ENCODE data around the gene CTSD. TPM values are rescaled to one million over a fixed set of nuclear protein-coding genes. Genes with fewer than 3 reads are reported as not detected.

CTSD gene
- total and polyA plus RNA-seq, 2 of the 4 experiments (the other 2 are of a cell fraction): 39.8 to 166 TPM

GRCh38 chr11:1727861-1728260 is 35.9 kb downstream of the CTSD start:
- Histone ChIP-seq H4K91ac (ENCODE audit: insufficient read depth, low read depth, low read length) (no peak overlapping the region), H4K8ac (ENCODE audit: low read depth in 2 of 2, low read length in 2 of 2) (no peak overlapping the region), H3K79me1 (ENCODE audit: low read depth in 1 of 2, low read length in 2 of 2) (no peaks in the 10 kb centered on the region), H3K36me3 (ENCODE audit: control insufficient read depth, insufficient read depth, low read length) (no peaks in the 10 kb centered on the region), H3K9me1 (ENCODE audit: insufficient read depth, low read length) (peaks cover 5% of the 10 kb centered on the region; the same call in 1 of the 2 replicates), H2BK120ac (ENCODE audit: low read depth, low read length) (no peak overlapping the region), H3K9ac (ENCODE audit: low read depth, low read length) (no peak overlapping the region), H2BK15ac (ENCODE audit: low read depth, low read length) (no peak overlapping the region), H3K14ac (replicated peaks; ENCODE audit: low read depth, low read length) (no peak overlapping the region), H2BK5ac (ENCODE audit: low read depth, low read length, poor library complexity, severe bottlenecking) (no peak overlapping the region), H3K4me3 (ENCODE audit: insufficient read depth, low read depth, low read length) (no peak overlapping the region), H2AFZ (replicated peaks; ENCODE audit: low read length, poor library complexity) (no peak overlapping the region), H3K18ac (ENCODE audit: low read depth, low read length) (no peak overlapping the region), H3K56ac (ENCODE audit: extremely low read depth, insufficient read depth, low read length) (no peak overlapping the region), H3K27me3 (ENCODE audit: control insufficient read depth, insufficient read depth, low read length) (peaks cover 50% of the 10 kb centered on the region), H4K20me1 (ENCODE audit: insufficient read depth, low read length) (no peaks in the 10 kb centered on the region), H2AK5ac (ENCODE audit: low read depth, low read length) (no peak overlapping the region), H2BK20ac (ENCODE audit: low read depth, low read length) (no peak overlapping the region), H3K27ac (ENCODE audit: insufficient read depth, low read length) (no peak overlapping the region), H3K23ac (ENCODE audit: low read depth, low read length) (no peak overlapping the region), H3K4ac (ENCODE audit: low read depth, low read length) (no peak overlapping the region), H2AK9ac (replicated peaks; ENCODE audit: low read depth, low read length, poor library complexity) (no peak overlapping the region), H4K5ac (ENCODE audit: low read depth, low read length) (no peak overlapping the region), H3K4me2 (ENCODE audit: low read depth, low read length) (no peak overlapping the region), H3K9me3 (ENCODE audit: control insufficient read depth, insufficient read depth, low read length) (no peaks in the 10 kb centered on the region), H3K4me1 (ENCODE audit: control insufficient read depth, insufficient read depth, low read length) (no peaks in the 10 kb centered on the region)
- ChIA-PET POLR2A (ENCODE audit: unreplicated experiment) (no interaction called here), CTCF (no interaction called here)
- DNase-seq: no peak
- intact Hi-C loops (cut with micrococcal nuclease) (no loop called here), in situ Hi-C loops (cut with MboI; ENCODE audit: low sequenced_read_pairs) (no loop called here), dilution Hi-C loops (cut with HindIII; ENCODE audit: low sequenced_read_pairs, unreplicated experiment) (no loop called here)
- TF ChIP-seq FOS (IDR thresholded peaks at IDR 0.05; ENCODE audit: low read depth, low read length) (no peak), POLR2A (IDR thresholded peaks at IDR 0.05; ENCODE audit: low read depth, low read length) (no peak), RCOR1 (IDR thresholded peaks at IDR 0.05; ENCODE audit: insufficient replicate concordance, low read length) (no peak), RAD21 (IDR thresholded peaks at IDR 0.05; ENCODE audit: low read length) (no peak), CHD1 (IDR thresholded peaks at IDR 0.05; ENCODE audit: low read depth, low read length) (no peak), SMC3 (IDR thresholded peaks at IDR 0.05; ENCODE audit: low read depth, low read length) (no peak), MAFK (IDR thresholded peaks at IDR 0.05; ENCODE audit: low read depth, low read length) (no peak), ELK1 (IDR thresholded peaks at IDR 0.05; ENCODE audit: borderline replicate concordance, low read depth, low read length) (no peak), CTCF (conservative IDR thresholded peaks at IDR 0.05; ENCODE audit: low read depth, low read length) (no peak), USF2 (IDR thresholded peaks at IDR 0.05; ENCODE audit: low read depth, low read length) (no peak), RFX5 (IDR thresholded peaks at IDR 0.05; ENCODE audit: low read depth, low read length) (no peak), CEBPB (IDR thresholded peaks at IDR 0.05; ENCODE audit: low read depth, low read length) (no peak)
- no CpG with 5 or more reads among the region's 9 CpGs for WGBS, 2 experiments (ENCODE audit: extremely low coverage in 2 of 2, insufficient read length in 1 of 2)
- BruUV-seq (replicated peaks): no TSS peak
- no peak for ATAC-seq (ENCODE audit: low read depth)

All from IMR-90 (cell line).